ENCODE results near the gene PGM5.

PGM5 gene

GRCh38 chr9:68533678-68534077 is 177.3 kb downstream of the PGM5 start:
- no peak for DNase-seq (ENCODE audit: low read depth, low spot score)

DNA sequence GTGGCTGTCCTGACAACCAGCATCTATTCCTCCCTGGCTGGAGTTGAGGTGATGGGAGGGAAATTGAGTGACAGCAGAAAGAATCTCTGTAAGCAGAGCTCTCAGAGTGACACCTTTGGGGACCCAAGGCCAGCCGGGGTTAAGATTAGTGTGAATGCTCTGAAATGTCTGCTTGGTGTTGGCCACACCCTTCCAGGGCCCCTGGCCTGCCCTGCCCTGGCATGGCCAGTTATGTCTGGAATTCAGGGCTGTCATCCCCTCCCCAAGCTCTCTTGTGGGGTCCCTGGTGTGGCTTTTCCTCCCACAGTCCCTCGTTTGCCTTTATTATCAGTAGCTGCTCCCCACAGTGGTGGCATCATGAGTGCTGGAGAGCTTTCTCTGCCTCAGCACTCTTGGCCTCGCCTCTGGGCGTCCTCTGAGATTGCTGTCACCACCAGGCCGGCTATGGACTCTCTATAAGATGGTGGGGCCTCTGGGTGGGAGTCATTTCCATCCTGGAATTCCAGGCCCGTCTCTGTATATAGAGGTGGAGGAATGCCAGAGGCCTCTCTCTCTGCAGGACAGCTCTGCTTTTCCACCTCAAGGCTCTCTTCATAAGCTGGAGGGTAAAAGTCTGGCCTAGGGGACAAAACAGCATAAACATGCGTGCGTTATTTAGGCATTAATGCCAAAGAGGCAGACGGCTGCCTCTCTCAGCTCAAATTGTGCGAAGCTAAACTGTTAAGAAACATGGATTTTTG is 180.6 kb downstream of the PGM5 start:
- no peak for DNase-seq (ENCODE audit: low read depth, low spot score)

DNA sequence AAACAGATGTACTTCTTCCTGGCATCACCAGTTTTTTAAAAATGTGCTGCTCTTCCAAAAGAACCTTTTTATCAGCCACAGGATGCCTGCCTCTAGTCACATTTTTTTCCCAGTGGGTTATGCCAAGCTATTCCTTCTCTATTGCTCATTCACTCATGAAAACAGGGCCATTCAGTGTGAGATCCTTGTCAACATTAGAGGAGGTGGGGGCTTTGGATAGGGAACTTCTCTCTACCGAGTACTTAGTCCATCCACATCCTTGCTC is 181.1 kb downstream of the PGM5 start:
- DNase-seq (ENCODE audit: low read depth, low spot score), result no peak

DNA sequence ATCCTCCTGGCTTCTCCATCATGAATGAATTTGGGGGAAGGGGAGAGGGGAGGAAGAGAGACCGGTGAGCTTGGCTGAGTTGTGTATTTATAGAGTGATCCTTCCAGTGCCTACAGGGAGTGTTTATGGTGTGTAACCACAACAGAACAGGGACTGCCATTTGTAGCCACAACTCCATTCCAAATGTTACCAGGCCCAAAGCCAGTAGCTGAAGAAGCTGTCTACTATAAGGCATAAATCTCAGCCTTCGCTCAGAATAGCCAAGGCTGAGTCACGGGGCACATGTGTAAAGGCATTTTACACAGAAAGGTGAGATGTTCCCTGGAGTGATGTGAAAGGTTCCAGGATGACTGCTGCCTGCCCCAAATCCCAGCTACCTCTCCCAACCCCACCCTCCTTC is 181.8 kb downstream of the PGM5 start:
- no peak for DNase-seq (ENCODE audit: low read depth, low spot score)

- no peak for DNase-seq (ENCODE audit: low read depth, low spot score)
Observed at GRCh38 chr9:68540712-68541535, 184.5 kb downstream of the PGM5 start, which contains the start of gene TMEM252. Gene TMEM252, minus strand, starts transcription at chr9:68540883. Its CDS starts 69 bp downstream, at chr9:68540814.

GRCh38 chr9:68541568-68541967 is 185.2 kb downstream of the PGM5 start:
- DNase-seq (ENCODE audit: low read depth, low spot score), result no peak

- DNase-seq (ENCODE audit: low read depth, low spot score), result no peak
Observed at GRCh38 chr9:68545033-68545705, 188.8 kb downstream of the PGM5 start.

DNA sequence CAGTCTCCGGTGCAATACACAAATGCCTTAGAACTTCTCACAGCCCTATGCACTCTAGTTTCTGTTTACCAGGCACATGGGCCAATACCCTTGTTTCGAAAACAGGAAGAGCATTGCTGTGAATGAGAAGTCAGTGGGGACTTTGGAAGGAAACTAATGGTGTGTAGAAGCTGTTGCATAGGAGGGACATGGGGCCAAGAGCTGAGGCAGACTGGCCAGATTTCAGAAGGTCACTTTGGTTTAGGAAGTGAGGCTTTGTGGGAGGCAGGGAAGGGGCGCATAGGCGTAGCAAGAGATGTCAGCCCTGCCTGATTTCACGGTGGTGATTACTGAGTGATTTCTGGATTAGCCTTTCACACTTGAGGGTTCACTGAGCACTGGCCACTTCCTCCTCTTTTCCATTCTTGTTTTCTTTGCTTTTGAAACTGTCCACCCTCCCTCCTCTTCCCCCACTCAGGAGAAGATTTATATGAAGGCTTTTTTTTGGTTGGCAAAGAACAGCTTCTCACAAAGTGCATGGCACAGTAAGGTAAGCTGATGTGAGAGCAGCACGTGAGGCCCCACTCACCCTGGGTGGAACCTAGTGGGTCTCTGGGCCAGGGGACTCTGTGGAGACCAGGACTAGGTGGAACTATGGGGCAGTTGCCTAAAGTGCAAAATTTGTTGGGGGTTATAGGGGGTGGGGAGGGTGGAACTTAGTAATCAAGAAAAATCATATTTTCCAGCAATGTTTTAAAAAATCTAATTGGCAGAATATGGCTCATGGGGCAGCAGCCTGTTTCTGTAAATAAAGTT is 190.4 kb downstream of the PGM5 start:
- no peak for DNase-seq (ENCODE audit: low read depth, low spot score)

DNA sequence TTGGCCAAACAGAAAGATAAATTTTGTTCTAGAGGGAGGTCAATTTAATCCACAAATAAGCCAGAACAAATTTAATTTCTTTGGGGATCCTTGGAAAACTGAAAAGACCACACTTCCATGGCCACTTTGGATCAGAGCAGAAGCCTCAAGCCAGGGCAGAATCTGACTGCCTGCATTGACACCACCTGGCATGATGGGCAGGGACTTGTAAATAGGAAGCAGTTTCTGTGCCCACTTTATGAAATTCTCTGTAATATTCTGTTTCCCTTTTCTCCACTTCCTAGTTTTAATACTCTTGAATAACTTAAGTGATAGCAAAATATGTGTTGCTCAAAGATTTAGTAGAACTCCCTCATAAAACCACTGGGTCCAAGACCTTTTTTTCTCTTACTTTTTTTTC is 191.0 kb downstream of the PGM5 start:
- DNase-seq (ENCODE audit: low read depth, low spot score), result no peak

- no peak for DNase-seq (ENCODE audit: low read depth, low spot score)
Observed at GRCh38 chr9:68548241-68548640, 191.8 kb downstream of the PGM5 start.

GRCh38 chr9:68551191-68551590 is 194.8 kb downstream of the PGM5 start:
- no peak for DNase-seq (ENCODE audit: low read depth, low spot score)

DNA sequence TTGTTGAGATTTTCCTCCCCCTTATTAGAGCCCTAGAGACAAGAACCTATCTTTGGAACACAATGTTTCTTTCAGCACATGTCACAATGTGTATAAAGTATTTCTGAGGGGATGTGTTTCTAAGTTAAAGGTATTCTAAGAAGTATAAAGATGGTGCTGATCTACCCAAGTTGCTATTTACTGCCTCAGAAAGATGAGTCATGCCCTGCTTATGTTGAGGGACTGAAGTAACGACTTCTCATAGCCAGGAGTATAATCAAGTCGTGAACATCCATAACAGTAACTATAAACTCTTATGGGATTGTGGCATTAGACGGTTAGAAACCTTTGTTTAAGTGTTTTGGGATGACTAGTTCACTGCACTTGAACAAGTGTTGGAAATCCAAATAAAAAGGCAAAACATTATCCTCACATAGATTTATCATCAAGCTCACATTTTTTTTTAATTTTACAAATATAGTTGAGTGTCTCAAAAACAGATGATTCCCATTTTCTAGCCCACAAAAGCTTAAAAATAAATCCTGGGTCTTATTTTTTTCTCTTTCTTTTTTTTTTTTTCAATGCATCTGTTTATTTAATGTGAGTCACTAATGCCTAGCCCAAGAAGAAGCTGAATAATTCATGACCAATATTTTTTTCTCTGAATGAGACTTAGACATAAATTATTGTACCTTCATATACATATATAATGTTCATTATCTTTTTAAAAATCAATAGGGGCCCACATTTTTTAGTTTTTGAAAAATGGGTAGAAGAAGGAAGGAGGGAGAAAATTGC is 196.5 kb downstream of the PGM5 start:
- no peak for DNase-seq (ENCODE audit: low read depth, low spot score)

DNA sequence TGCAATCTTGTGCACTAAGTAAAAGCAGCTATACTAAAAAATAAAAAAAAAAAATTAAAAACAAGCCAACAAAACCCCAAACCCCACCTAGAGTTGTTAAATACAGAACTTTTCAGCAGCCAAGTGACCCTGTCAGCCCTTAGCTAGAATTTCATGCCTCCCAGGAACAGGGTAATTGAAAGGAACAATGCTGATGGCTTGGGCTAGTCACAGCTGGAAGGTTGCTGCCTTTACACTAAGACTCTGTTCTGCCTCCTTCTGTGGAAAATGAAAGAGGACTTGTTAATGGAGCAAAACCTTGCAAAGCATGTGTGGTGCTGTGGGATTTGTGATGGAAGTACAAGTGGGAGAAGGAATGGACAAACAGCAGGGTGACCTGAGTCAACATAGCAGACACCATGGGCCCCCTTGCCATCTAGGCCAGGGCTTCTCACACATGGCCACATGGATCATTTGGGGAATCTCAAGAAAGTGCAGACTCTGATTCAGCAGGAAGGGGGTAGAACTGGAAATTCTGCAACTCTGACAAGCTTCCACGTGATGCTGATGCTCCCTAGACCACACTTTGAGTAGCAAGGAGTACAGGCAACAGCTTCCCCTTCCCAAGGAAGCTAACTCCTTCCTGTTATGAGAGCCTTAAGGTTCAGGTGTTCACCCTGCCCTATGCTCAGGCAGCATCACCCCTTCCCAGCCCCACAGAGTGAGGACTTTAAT is 199.2 kb downstream of the PGM5 start:
- DNase-seq (ENCODE audit: low read depth, low spot score), result no peak

GRCh38 chr9:68558545-68558944 is 202.1 kb downstream of the PGM5 start:
- DNase-seq (ENCODE audit: low read depth, low spot score), result no peak

GRCh38 chr9:68560071-68560844 is 203.8 kb downstream of the PGM5 start:
- DNase-seq (ENCODE audit: low read depth, low spot score), result no peak

- DNase-seq (ENCODE audit: low read depth, low spot score), result no peak
Observed at GRCh38 chr9:68562461-68562860, 206.1 kb downstream of the PGM5 start.

DNA sequence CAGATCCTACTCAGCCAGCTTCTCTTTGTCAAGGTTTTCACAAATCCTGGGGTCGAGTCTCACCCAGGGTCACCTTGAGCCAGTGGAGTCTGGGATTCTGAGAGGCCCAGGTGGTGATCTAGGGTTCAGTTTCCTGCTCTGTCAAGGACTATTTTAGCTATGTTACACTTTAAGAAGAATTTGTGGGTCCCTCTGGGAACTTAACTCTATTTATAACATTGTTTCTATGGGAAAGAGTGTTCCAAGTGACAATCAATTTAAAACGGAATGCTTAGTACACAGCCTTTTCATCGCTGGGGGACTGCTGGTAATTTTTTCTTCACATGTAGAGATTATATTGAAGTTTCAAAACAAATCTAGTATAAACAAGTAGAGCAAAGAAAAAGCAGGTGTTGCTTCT is 211.2 kb downstream of the PGM5 start:
- no peak for DNase-seq (ENCODE audit: low read depth, low spot score)

GRCh38 chr9:68574150-68574549 is 217.7 kb downstream of the PGM5 start:
- no peak for DNase-seq (ENCODE audit: low read depth, low spot score)

GRCh38 chr9:68575817-68576216 is 219.4 kb downstream of the PGM5 start:
- DNase-seq (ENCODE audit: low read depth, low spot score), result no peak

Data from iPS DF 19.7 (cell line).